Right lung (tissue), 5 donors: ENCODE measurements around the gene MEMO1. TPM values are rescaled to one million over a fixed set of nuclear protein-coding genes. Genes with fewer than 3 reads are reported as not detected.

Source experiments
- DNase-seq, 2 donors: peaks; one replicate each; pipeline ENCODE4 v3.0.0-alpha.2; 2013
- polyA plus RNA-seq, 5 donors: library from polyadenylated mRNA; unstranded; fragments of 120-200 nt; gene quantifications; one replicate each; pipeline versions ENCODE4 v1.2.1 to v1.2.3, GENCODE V29; 2013; ENCODE audit warnings: inconsistent platforms in 1 of 5, low replicate concordance in 1 of 5; ENCODE audit not compliant: insufficient read length in 5 of 5, insufficient read depth in 1 of 5

The MEMO1 gene
- polyA plus RNA-seq, 5 donors, result 25.6 to 36.1 (median 34.5) TPM

GRCh38 chr2:31832363-31832762 lies 178.4 kb downstream of the MEMO1 start:
- DNase-seq, result no peak

- DNase-seq, result no peak
Measured at GRCh38 chr2:31831585-31831984, 179.2 kb downstream of the MEMO1 start.

- no peak for DNase-seq
Measured at GRCh38 chr2:31828891-31829290, 181.9 kb downstream of the MEMO1 start.

- no peak for DNase-seq
Measured at GRCh38 chr2:31823558-31823957, 187.2 kb downstream of the MEMO1 start.

GRCh38 chr2:31822587-31822986 lies 188.2 kb downstream of the MEMO1 start:
- DNase-seq, result no peak

Other genes with a start within 250 kb of the MEMO1 start
- 10 to 100 TPM; 75.3 to 98.7 (median 88.7) TPM for gene DPY30, start 28.8 kb upstream of the MEMO1 start, polyA plus RNA-seq
- gene SPAST, start 52.5 kb upstream of the MEMO1 start, polyA plus RNA-seq, result 10 to 100 TPM; 15.7 to 28.4 (median 24.4) TPM
- gene SLC30A6, start 154.9 kb upstream of the MEMO1 start, polyA plus RNA-seq, result 10 to 100 TPM; 19.3 to 32.1 (median 25.6) TPM